ENCODE results near the gene CES5A.
"Not testable (repeated sequence)": the region's sequence is repeated elsewhere in the genome, so short reads cannot be mapped to it uniquely, and the experiment has no call there.

The CES5A gene, protein sequence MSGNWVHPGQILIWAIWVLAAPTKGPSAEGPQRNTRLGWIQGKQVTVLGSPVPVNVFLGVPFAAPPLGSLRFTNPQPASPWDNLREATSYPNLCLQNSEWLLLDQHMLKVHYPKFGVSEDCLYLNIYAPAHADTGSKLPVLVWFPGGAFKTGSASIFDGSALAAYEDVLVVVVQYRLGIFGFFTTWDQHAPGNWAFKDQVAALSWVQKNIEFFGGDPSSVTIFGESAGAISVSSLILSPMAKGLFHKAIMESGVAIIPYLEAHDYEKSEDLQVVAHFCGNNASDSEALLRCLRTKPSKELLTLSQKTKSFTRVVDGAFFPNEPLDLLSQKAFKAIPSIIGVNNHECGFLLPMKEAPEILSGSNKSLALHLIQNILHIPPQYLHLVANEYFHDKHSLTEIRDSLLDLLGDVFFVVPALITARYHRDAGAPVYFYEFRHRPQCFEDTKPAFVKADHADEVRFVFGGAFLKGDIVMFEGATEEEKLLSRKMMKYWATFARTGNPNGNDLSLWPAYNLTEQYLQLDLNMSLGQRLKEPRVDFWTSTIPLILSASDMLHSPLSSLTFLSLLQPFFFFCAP

GRCh38 chr16:55875273-55875672 is at the start of gene CES5A:
Gene CES5A, minus strand, starts transcription at chr16:55875373. Its CDS starts 152 bp downstream, at chr16:55875221.
- no peak for DNase-seq

- DNase-seq, result no peak
These were observed 47.5 kb upstream of the CES5A start for GRCh38 chr16:55922662-55923061.

DNA sequence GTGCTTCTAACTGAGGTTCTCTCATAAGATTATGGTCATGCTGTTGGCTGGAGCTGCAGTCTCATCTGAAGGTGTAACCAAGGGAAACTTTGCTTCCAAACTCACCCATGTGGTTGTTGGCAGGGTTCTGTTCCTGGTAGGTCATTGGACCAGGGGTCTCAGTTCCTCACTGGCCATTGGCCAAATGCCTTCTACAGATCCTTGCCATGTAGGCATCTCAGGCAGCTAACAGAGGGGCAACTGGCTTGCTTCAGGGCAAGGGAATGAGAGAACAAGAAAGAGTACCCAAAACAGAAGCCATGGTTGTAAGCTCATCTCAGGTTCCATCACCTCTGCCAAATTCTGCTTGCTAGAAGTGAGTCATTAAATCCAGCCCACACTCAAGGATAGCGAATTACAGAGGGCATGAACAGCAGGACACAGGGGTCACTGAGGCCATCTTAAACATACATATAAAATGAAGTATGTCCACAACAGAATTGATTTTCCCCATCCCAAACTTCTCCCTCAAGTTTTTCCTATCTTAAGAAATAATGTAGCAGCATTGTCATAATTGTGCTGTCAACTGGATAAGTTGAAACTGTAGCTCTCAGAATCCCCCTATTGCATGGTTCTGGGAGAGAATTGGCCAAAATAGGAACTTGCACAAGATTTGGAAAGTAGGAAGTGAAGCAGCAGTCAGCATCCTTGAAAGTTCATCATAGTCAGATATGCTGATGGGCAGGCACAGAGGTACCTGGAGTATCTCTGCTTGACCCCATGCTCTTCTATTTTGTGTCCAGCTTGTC is 42.4 kb upstream of the CES5A start:
- DNase-seq, result no peak

DNA sequence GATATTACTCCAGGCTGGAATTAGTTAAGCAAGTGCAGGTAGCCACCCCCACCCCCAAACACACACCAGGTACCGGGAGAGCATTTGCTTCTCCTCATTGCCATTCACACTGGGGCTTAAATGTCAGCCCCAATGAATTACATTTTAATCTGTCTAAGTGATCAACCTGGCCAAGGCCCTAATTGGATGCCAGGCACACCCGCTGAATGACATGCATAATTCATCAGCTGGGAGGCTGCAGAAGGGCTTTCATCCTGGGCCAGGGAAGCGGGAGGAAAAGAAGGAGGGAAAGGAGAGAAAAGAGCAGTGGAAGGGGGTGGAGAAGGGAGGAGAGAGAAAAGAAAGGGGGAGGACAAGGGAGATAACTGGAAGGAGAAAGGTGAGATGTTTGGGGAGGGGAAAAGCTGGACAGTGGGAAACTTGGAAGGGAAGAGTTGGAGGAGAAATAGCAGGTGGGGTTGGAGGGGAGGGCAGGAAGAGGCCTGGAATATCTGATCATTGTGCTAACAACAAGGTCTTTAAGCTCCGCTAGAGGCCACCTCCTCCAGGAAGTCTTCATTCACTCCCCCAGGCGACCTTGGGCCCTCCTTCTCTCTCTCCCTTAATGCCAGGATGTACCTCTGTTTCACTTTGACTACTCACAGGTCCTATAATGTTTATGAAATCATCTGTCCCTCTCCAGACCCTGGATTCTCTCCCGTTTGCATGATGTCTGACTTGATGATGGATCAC is 40.1 kb upstream of the CES5A start:
- no peak for DNase-seq

DNA sequence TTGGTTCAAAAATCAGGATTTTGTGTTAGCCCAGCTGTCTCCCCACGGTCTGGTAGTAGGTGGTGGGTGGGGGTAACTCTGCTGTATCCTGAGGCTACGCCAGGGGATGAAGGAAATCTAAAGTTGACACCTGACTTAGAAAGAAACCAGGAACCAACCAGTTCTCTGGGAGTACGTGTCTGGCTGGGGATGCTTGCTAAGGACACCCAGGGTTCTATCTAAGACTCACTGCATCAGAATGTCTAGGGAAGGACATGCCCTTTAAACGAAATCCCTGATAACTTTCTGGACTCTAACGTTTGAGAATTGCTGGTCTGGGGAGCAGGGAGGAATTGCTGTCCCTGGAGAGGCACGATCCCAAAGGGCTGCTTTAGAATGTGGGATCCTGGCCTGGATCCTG is 39.2 kb upstream of the CES5A start:
- DNase-seq, result no peak

DNA sequence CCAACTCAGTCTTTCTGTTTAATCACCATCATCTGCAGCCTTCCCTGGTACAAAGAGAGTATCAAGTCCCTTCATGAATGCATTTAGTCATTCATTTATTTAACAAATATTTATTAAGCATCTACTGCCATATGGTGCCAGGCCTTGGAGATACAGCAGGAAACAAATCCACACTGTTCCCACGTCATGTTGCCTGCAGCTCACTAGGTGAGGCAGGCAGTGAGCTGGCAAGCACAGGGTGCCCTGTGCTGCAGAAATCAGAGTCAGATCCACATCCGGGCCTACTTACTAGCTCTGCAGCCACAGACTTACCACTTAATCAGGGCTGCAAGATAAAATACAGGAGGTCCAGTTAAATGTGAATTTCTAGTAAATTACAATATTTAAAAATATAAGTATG is 38.5 kb upstream of the CES5A start:
- DNase-seq, result no peak

GRCh38 chr16:55913121-55913520 is 37.9 kb upstream of the CES5A start:
- DNase-seq, result not testable (repeated sequence)

DNA sequence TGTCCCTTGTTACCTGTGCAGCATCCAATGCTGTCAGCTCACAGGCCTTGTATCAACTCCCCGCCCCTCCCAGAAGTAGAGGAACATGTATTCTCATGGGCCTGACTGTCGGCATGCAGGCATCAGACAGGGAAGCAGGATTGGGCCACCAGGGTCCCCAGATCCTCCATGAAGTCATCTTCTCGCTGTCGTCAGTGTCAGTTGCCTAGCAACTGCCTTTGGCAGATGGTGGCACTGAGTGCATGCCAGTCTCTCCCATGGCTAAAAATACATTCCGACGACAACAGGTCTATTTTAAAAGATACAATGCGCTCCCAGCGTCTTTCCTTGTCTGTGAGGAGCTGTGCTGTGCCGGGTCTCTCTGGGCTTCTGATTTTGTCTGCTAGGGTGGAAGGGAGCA is 36.8 kb upstream of the CES5A start:
- DNase-seq, result no peak

DNA sequence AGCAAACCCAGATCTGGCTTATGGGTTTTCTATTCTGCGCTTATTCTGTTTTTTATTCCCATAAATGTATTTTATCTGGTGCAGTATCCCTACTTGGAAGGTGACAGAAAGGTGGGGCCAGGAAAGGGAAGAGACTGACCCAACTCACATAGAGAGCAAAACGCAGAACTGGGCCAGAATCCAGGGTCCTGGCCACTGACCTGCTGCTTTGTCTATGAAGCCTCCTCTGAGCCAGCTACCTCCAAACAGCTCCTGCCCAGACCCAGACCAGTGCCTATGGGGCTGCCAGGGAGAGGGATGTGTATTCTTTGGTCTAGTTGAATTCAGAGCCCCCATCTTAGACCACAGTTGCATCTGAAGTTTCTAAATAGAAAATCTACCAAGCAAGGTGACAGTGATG is 36.4 kb upstream of the CES5A start:
- no peak for DNase-seq

GRCh38 chr16:55909876-55910275 is 34.7 kb upstream of the CES5A start:
- DNase-seq, result no peak

DNA sequence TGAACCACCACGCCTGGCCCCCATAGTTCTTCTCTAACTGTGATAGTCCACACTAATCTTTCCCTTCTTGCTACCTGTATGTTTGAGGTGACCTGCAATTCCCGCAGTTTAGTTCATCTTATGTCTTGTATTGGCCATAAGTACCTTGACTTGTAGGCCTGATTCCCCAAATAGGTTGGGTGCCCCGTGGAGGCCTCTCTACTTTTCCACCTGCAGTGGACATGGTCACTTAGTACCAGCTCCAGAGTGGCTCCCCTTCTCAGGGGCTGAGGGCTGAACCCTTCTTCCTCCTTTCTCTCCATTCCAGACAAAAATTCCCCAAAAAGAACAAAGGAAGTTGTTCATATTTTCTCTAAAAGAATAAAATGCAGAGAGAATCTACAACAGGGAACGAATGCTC is 33.5 kb upstream of the CES5A start:
- DNase-seq, result no peak

GRCh38 chr16:55907661-55908060 is 32.5 kb upstream of the CES5A start:
- no peak for DNase-seq

GRCh38 chr16:55906123-55906522 is 30.9 kb upstream of the CES5A start:
- no peak for DNase-seq

DNA sequence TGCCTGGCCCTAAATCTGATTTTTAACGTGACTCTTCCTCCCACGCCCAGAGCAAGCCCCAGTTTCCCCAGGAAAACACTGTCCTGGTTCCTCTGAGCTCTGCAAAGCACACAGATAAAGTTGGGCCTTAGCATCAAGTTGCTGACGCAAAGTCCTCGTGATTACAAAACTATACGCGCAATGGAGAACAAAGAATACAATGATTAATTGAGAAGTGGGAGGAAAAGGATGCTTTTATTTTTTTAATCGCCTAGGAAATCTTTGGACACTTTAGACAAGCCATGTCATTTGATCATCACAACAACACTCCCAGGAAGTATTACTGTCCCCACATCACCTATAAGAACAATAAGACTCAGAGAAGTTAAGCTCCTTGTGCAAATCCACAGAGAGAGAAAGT is 30.5 kb upstream of the CES5A start:
- DNase-seq, result no peak

GRCh38 chr16:55901566-55902217 is 26.5 kb upstream of the CES5A start:
- no peak for DNase-seq

DNA sequence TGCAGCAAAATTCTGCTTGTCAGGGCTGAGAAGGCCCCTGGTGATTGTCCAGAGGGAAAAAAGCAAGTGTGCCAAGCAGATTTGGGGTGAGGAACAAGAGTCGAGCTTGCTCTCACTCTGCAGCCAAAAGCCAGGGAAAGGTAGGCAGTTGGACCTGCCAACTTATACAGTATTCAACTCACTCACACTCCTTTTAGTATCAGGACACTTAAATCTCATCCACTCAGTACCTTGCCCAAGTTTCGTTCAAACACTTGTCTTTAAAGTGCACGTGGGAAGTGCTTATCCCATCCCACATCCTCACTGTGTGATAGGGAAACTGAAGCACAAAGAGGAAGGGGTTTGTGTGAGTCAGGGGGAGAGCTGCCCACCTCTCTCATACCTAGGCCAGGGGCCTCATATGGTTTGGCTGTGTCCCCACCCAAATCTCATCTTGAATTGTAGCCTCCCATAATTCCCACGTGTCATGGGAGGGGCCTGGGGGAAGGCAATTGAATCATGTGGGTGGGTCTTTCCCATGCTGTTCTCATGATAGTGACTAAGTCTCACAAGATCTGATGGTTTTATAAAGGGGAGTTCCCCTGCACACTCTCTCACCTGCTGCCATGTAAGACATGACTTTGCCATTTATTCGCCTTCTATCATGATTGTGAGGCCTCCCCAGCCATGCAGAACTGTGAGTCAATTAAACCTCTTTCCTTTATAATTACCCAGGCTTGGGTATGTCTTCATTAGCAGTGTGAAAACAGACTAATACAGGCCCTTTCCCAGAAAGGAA is 25.6 kb upstream of the CES5A start:
- no peak for DNase-seq

- no peak for DNase-seq
These were observed 24.7 kb upstream of the CES5A start for GRCh38 chr16:55899857-55900256.

DNA sequence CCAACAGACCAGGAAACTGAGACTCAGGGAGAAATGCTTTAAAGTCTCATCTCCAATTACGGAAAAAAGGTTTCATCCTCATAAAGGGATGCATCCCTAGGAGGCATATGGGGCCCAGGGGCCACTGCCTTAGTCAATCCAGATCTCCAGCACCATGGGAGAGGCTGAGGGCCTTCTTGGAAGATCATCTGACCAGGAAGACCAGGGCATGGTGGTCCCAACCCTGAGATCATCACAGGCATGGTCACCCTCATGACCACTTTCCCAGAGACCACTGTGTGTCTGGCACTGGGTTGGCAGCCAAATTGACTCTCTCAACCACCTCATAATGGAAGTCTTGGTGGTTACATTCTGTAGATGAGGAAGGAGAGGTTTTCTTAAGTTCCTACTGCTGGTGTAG is 23.4 kb upstream of the CES5A start:
- DNase-seq, result no peak

DNA sequence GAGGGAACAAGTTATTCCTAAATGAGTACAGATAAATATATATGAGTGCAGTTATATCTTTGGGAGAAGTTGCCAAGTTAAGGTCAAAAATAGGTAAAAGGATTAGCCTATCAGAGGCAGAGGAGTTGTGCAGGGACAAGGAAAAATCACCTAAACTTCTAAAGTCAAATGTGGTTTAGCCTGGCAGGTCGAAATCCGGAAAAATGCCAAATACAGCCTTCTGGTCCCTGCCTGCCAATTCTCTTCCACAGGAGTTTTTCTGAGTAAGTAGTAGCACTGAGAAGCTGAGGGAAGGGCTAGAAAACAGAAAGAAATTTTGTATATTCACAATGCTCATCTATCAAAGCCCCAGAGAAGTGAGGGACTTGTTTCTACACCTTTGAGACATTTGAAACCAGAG is 17.6 kb upstream of the CES5A start:
- no peak for DNase-seq

- no peak for DNase-seq
These were observed 14.3 kb upstream of the CES5A start for GRCh38 chr16:55889518-55889917.

- DNase-seq, result no peak
These were observed 13.4 kb upstream of the CES5A start for GRCh38 chr16:55888546-55888945.

DNA sequence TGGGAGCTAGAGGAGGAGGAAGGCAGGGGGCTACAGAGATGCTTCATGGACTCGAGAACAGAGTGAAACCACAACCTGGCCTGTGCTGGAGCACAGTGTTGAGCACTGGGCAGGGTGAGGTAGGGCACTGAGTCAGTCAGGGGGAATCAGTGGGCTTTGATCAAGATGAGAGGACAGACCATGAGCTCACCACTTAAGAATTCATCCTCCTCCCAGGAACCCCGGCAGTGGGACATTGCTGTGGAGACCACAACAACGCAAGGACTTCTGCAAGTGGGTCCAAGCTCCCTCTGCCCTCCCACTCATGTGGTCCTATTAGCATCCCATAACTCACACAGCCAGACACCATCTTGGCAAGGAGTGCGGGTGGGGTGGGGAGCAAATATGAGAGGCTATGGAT is 1.7 kb upstream of the CES5A start:
- DNase-seq, result no peak
